NCI-H1105 treated with DMSO at 0.1 percent for 48 hours (cell line): ENCODE measurements around the gene CNGB1.
"Not testable (repeated sequence)": the region's sequence is repeated elsewhere in the genome, so short reads cannot be mapped to it uniquely, and the experiment has no call there.

Experiments
- DNase-seq: peaks from one replicate; lab custom pipeline; 2025; lab: John Stamatoyannopoulos, UW

CNGB1 gene

DNA sequence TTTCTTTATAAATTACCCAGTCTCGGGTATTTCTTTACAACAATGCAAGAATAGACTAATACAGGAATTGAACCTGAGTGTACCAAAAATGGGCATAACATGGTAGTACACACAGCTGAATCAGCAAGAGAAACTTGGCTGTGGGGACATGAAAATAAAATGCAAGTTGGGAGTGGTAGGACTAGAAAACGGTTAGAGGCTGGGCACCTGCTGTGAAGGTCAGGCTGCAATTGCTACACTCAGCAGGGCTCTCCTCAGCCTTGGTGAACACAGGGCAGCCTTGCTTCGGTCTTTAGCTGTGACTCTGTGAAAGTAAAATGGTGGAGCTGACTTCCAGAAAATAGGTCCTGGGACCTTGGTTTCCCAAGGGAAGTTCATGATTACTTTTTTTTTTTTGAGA, 45.6 kb downstream of the CNGB1 start:
- DNase-seq = no peak

- DNase-seq = no peak
Measured at GRCh38 chr16:57924514-57924913, 46.4 kb downstream of the CNGB1 start.

DNA sequence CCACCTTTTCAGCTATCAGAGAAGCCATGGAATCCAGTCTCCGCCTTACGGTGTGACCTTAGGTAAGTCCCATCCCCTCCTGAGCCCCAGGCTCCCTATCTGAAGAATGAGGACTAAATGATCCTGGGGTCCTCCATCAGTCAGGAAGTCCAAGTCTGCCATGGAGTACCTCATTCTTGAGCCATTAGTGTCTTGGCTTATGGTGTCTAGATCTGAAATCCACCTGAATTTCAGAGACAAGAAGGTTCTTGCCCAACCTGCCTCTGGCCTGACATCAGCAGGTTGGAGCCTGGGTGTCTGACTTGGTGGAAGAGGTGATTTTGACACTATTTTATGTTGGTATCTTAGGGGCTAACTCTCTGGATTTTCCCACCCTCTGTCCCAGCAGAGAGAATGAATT, 47.1 kb downstream of the CNGB1 start:
- no peak for DNase-seq

DNA sequence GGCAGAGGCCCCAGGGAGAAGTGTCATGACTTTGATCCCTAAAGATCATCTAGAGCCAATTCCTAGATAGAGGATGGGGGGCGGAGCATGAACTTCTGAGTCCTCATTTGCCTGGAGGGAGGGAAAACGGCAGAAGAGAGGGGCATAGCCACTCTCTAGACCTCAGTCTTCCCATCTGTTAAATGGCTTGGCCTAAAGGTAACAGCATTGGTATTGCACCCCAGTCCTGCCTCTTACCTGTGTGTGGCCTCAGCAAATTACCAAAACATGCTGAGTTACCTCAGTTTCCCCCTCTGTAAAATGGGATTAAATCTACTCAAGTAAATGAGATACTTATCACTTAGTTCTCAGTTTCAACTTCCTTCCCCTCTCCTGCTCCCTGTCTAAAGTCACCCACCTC, 47.5 kb downstream of the CNGB1 start:
- DNase-seq = no peak

- no peak for DNase-seq
Measured at GRCh38 chr16:57920880-57921229, 50.1 kb downstream of the CNGB1 start.

GRCh38 chr16:57920215-57920879, 50.6 kb downstream of the CNGB1 start:
- DNase-seq = no peak

- DNase-seq = no peak
Measured at GRCh38 chr16:57918994-57919393, 51.9 kb downstream of the CNGB1 start.

DNA sequence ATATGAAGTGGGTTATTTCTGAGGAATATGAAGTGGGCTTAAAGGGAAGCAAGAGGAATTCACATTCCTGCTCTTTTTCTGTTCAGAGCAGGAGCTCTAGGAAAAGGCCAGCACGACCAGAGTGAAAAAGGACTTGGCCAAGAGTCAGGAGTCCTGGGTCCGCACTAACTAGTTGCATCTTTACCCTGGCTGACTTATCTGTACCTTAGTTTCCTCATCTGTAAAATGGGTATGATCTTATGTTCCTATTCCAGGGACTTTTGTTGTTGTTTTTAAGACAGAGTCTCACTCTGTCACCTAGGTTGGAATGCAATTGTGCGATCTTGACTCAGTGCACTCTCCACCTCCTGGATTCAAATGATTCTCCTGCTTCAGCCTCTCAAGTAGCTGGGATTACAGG, 52.5 kb downstream of the CNGB1 start:
- DNase-seq = no peak

DNA sequence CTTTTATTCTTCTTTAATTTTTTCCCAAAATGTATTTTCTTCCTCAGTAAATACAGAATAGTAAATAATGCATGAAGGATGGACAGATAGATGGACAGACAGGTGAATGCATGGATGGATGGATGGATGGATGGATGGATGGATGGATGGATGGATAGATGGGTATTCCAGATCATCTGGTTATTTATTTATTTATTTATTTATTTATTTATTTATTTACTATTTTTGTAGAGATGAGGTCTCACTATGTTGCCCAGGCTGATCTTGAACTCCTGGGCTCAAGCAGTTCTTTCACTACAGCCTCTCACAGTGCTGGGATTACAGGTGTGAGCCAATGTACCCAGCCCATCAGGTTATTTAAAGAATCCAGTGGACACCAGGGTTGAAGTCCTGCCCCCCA, 53.0 kb downstream of the CNGB1 start:
- not testable (repeated sequence) for DNase-seq

- DNase-seq = not testable (repeated sequence)
Measured at GRCh38 chr16:57917489-57917888, 53.4 kb downstream of the CNGB1 start.

DNA sequence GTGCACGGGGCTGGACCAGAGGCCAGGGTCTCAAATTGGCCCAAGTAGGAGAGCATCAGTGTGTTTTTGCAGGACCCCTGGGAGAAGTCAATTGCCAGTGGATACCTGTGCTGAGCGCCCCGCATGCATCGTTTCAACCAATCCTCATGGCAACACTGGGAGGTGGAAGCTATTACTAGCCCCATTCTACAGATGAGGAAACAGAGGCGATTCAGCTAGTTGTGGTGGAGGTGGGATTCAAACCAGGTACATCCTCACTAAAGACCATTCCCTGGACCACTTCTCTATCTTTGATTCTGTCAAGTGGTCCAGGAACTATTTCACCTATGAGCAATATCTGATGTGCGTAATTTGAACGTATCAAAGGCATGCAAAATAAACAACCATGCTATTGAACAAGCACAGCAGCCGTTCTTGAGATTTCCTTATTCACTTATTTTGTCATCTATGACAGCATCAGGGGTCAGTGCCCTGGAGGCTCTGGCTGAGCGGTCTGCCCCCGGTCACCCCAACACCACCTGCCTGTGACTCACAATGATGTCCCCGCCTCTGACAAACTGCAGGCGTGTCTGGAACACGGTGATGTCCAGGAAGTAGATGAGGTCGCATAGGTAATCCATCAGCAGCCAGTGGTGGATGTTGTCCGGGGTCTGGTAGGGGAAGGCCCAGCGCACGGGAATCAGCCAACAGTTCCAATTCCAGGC, 54.0 kb downstream of the CNGB1 start:
- no peak for DNase-seq

DNA sequence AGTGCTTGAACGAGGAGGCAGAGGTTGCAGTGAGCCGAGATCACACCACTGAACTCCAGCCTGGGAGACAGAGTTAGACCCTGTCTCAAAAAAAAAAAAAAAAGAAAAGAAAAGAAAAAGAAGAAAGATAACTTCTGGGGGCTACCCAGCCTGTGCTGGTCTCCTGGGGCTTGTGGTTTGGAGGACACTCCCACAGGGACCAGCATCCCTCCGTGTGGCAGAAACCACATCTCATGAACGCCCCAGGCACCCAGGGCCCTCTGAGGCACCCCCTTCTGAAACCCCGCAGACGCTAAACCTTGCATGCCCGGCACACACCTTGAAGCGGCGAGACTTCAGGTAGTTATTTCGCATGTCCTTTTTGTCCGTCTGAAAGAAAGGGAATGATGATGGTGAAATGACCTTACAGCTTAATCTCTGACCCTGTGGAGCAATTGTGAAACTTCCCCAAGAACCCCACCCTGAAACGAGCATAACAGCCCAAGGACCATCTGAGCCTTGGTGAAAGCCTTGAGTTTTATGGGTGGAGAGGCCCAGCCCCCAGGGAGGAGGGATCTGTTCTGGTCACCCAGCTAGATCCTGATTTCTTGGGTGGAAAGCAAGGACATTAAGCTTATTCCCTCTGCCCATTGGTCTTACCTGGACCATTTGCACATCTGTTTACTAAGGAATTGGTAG, 55.0 kb downstream of the CNGB1 start:
- no peak for DNase-seq

- DNase-seq = no peak
Measured at GRCh38 chr16:57915267-57915666, 55.7 kb downstream of the CNGB1 start.

DNA sequence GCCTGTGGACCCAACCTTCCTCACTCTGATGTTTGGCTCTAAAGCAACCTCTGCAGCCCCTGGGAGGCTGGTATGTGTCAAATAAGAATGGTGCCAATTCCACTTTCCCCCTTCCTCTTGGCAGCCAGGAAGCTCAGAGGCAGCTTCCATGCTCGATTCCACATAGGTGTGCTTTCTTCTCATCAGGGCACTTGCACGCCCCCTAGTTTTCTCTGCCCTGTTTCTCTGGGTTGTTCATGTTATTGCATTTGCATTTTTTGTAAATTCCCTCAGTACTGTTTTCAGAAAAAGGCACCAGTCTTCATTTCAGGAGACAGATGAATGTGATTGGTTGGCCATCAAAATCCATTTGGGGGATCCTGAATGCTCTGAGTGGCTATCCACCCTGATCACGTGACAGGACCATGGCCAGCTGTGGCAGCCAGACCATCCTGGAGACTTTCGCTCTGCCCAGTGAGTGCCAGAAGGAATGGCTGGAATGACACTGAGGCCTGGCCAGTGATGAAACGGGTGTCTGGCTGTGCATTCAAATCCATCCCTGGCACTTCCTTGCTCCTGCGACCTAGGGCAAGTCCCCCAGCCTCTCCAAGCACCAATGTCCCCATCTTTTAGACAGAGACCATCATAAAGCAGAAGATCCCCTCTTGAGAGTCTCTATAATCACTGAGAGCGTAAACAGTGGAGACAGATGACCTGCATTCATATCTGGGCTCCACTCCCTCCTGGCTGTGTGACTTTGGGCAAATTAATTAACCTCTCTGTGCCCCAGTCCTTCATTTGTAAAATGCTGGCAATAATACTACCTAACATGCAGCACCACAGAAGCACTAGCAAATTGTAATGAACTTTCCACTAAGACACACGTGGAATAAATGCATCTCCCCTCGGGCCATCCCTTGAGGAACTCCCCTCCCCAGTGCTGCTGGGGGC, 56.4 kb downstream of the CNGB1 start:
- DNase-seq = no peak

DNA sequence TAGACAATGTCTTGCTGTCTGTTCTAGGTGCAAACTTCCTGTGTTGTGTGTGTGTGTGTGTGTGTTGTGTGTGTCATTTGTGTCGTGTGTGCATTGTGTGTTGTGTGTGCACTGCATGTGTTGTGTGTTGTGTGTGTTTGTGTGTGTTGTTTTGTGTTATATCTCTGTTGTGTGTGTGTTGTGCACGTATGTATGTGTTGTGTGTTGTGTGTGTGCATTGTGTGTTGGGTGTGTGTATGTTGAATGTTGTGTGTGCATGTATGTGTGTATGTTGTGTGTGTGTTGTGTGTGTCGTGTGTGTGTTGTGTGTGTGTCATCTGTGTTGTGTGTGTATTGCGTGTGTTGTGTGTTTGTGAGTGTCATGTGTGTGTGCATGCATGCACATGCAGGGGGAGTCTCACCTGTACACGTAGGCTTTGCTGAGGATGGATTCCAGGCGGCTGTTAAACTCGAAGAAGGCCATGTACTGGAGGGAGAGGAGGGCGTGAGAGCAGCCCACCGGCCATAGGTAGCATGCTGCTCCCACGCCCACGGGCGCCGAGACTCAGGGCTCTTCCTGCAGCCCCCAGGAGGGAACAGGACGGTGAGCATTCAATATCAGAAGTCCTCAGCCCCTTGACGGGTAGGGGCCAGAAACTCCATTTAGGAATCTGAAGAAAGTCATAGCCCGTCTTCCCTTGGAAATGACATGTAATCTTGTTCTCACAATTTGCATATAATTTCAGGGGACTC, 58.2 kb downstream of the CNGB1 start:
- DNase-seq = no peak

DNA sequence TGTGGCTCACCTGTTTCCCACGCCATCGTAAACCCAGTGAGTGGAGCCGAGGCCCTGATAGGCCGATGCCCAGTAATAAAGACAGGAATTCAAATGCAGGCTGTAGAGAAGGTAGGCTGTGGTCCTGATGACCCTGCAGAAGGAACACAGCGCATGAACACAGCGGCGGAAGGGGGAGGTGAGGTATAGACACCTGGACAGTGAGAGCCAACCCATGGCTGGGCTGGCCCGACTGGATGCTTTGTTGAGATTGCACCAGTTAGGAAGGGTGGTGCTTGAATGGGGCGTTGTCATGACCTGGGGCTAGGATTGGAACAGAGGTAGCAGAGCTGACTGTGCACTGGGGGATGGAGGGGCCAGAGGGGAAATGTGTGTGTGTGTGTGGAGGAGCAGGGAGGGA, 59.2 kb downstream of the CNGB1 start:
- DNase-seq = no peak

GRCh38 chr16:57910696-57911095, 60.2 kb downstream of the CNGB1 start:
- DNase-seq = no peak

GRCh38 chr16:57908409-57908987, 62.4 kb downstream of the CNGB1 start:
- no peak for DNase-seq

DNA sequence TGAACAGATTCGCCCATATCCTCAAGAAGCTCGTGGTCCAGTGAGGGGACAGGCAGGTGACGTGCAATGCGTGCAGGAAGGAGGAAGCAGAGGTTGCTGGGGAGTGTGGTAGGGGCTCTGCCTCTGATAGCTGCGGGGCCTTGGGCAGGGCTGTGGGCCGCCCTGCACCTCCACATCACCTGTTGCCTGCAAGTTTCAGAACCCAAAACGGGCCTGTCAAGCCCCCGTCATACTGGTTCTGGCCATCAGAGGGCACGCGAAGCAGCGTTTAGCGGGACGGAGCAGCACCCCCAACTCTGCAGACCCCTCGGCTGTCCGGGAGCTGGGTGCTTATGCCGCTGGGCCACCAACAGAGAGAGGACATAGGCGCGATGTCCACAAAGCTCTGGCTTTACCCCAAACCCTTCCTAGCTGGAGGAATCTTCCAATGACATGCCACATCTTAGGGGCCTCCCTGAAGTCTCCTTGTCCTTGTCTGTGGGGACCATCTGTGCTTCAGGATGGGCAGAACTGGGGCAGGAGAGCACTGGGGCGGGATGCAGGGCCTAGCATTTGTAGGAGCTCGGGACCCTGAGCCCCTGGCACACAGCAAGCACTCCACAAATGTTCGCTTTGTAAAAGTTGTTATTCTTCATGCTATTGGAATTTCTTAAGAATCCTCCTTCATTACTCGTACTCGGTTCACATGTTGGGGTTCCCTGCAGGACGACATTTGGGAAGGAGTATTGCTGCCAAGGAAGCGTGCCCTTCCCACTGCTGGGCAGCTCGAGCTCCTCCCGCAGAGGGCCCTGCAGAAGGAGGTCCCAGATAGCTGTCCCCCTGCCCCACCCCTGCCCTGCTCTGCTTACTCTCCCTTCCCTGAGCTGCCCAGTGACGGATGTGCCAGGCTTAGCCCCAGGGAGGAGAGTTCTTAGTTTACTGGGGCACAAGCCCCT, 64.3 kb downstream of the CNGB1 start:
- DNase-seq = no peak

- no peak for DNase-seq
Measured at GRCh38 chr16:57904101-57904500, 66.8 kb downstream of the CNGB1 start.
